Activated naive CD8-positive, alpha-beta T cell treated with anti-CD3 and anti-CD28 coated beads for 36 hours (primary cell): ENCODE data around the gene ZSCAN5A. TPM values are rescaled to one million over a fixed set of nuclear protein-coding genes. Genes with fewer than 3 reads are reported as not detected.

ENCODE experiments used
- DNase-seq: peaks from one replicate; pipeline ENCODE4 v3.0.0; 2021
- H3K27ac Mint-ChIP-seq: one replicate; pipeline ENCODE4 v1.8.0; 2022; ENCODE audit warnings: mild to moderate bottlenecking, moderate library complexity, mixed read lengths
- H3K27me3 Mint-ChIP-seq: one replicate; pipeline ENCODE4 v1.8.0; 2022; ENCODE audit warnings: mild to moderate bottlenecking, mixed read lengths
- H3K36me3 Mint-ChIP-seq: one replicate; pipeline ENCODE4 v1.8.0; 2021; ENCODE audit warnings: mild to moderate bottlenecking, mixed read lengths
- H3K4me1 Mint-ChIP-seq: one replicate; pipeline ENCODE4 v1.8.0; 2021; ENCODE audit warnings: mixed read lengths
- H3K4me3 Mint-ChIP-seq: one replicate; pipeline ENCODE4 v1.8.0; 2022; ENCODE audit warnings: mild to moderate bottlenecking, moderate library complexity, mixed read lengths
- H3K9me3 Mint-ChIP-seq: one replicate; pipeline ENCODE4 v1.8.0; 2022; ENCODE audit warnings: mixed read lengths
- total RNA-seq, 2 experiments: library from RNA; stranded (reverse); gene quantifications; one replicate each; pipeline ENCODE4 v1.2.3, GENCODE V29; 2021

The ZSCAN5A gene
- total RNA-seq, 2 experiments from 2014 or later: 10.6 to 15.8 TPM

GRCh38 chr19:56304243-56304642 lies 10.4 kb downstream of the ZSCAN5A start:
- H3K27ac Mint-ChIP-seq: no peak overlapping the region
- H3K9me3 Mint-ChIP-seq: no peaks in the 10 kb centered on the region
- H3K27me3 Mint-ChIP-seq: no peaks in the 10 kb centered on the region
- H3K36me3 Mint-ChIP-seq: peaks cover 36% of the 10 kb centered on the region
- no peak overlapping the region for H3K4me3 Mint-ChIP-seq
- DNase-seq: no peak
- H3K4me1 Mint-ChIP-seq: peaks cover 12% of the 10 kb centered on the region

- Mint-ChIP-seq H3K9me3 (no peaks in the 10 kb centered on the region), H3K4me1 (peaks cover 12% of the 10 kb centered on the region), H3K4me3 (peak overlapping the region; percentile 22), H3K36me3 (peaks cover 34% of the 10 kb centered on the region), H3K27ac (peak overlapping the region; percentile 54), H3K27me3 (no peaks in the 10 kb centered on the region)
- no peak for DNase-seq
Measured at GRCh38 chr19:56301886-56302620, 12.6 kb downstream of the ZSCAN5A start.

GRCh38 chr19:56301155-56301554 lies 13.5 kb downstream of the ZSCAN5A start:
- no peak overlapping the region for H3K27ac Mint-ChIP-seq
- H3K27me3 Mint-ChIP-seq: no peaks in the 10 kb centered on the region
- peaks cover 34% of the 10 kb centered on the region for H3K36me3 Mint-ChIP-seq
- H3K4me1 Mint-ChIP-seq: peaks cover 12% of the 10 kb centered on the region
- H3K4me3 Mint-ChIP-seq: no peak overlapping the region
- H3K9me3 Mint-ChIP-seq: no peaks in the 10 kb centered on the region
- no peak for DNase-seq

GRCh38 chr19:56299688-56300087 lies 15.0 kb downstream of the ZSCAN5A start:
- Mint-ChIP-seq H3K4me3 (no peak overlapping the region), H3K36me3 (peaks cover 33% of the 10 kb centered on the region), H3K9me3 (no peaks in the 10 kb centered on the region), H3K27me3 (no peaks in the 10 kb centered on the region), H3K4me1 (peaks cover 12% of the 10 kb centered on the region), H3K27ac (no peak overlapping the region)
- no peak for DNase-seq

- no peak overlapping the region for H3K4me3 Mint-ChIP-seq
- DNase-seq: no peak
- H3K36me3 Mint-ChIP-seq: peaks cover 33% of the 10 kb centered on the region
- no peak overlapping the region for H3K27ac Mint-ChIP-seq
- H3K9me3 Mint-ChIP-seq: no peaks in the 10 kb centered on the region
- H3K4me1 Mint-ChIP-seq: peaks cover 7% of the 10 kb centered on the region
- H3K27me3 Mint-ChIP-seq: no peaks in the 10 kb centered on the region
Measured at GRCh38 chr19:56297010-56297409, 17.6 kb downstream of the ZSCAN5A start.

- Mint-ChIP-seq H3K27me3 (no peaks in the 10 kb centered on the region), H3K4me1 (peaks cover 3% of the 10 kb centered on the region), H3K4me3 (no peak overlapping the region), H3K9me3 (no peaks in the 10 kb centered on the region), H3K36me3 (peaks cover 30% of the 10 kb centered on the region), H3K27ac (no peak overlapping the region)
- DNase-seq: no peak
Measured at GRCh38 chr19:56295531-56296455, 18.8 kb downstream of the ZSCAN5A start.

GRCh38 chr19:56294549-56294948 lies 20.1 kb downstream of the ZSCAN5A start:
- H3K4me3 Mint-ChIP-seq: no peak overlapping the region
- H3K36me3 Mint-ChIP-seq: peaks cover 28% of the 10 kb centered on the region
- no peaks in the 10 kb centered on the region for H3K9me3 Mint-ChIP-seq
- H3K4me1 Mint-ChIP-seq: peaks cover 3% of the 10 kb centered on the region
- no peak overlapping the region for H3K27ac Mint-ChIP-seq
- H3K27me3 Mint-ChIP-seq: no peaks in the 10 kb centered on the region
- DNase-seq: no peak

- peak overlapping the region; percentile 32 for H3K27ac Mint-ChIP-seq
- no peaks in the 10 kb centered on the region for H3K9me3 Mint-ChIP-seq
- peaks cover 3% of the 10 kb centered on the region for H3K4me1 Mint-ChIP-seq
- no peak for DNase-seq
- peaks cover 24% of the 10 kb centered on the region for H3K36me3 Mint-ChIP-seq
- no peaks in the 10 kb centered on the region for H3K27me3 Mint-ChIP-seq
- H3K4me3 Mint-ChIP-seq: no peak overlapping the region
Measured at GRCh38 chr19:56291867-56292266, 22.8 kb downstream of the ZSCAN5A start.

GRCh38 chr19:56290104-56290503 lies 24.5 kb downstream of the ZSCAN5A start:
- Mint-ChIP-seq H3K4me3 (no peak overlapping the region), H3K36me3 (peaks cover 23% of the 10 kb centered on the region), H3K27ac (no peak overlapping the region), H3K27me3 (no peaks in the 10 kb centered on the region), H3K4me1 (peaks cover 3% of the 10 kb centered on the region), H3K9me3 (no peaks in the 10 kb centered on the region)
- no peak for DNase-seq

GRCh38 chr19:56284746-56285145 lies 29.9 kb downstream of the ZSCAN5A start:
- H3K4me3 Mint-ChIP-seq: no peak overlapping the region
- DNase-seq: no peak
- no peaks in the 10 kb centered on the region for H3K4me1 Mint-ChIP-seq
- no peaks in the 10 kb centered on the region for H3K27me3 Mint-ChIP-seq
- H3K9me3 Mint-ChIP-seq: no peaks in the 10 kb centered on the region
- no peak overlapping the region for H3K27ac Mint-ChIP-seq
- peaks cover 22% of the 10 kb centered on the region for H3K36me3 Mint-ChIP-seq

- Mint-ChIP-seq H3K36me3 (peaks cover 28% of the 10 kb centered on the region), H3K4me1 (no peaks in the 10 kb centered on the region), H3K27me3 (no peaks in the 10 kb centered on the region), H3K27ac (no peak overlapping the region), H3K9me3 (no peaks in the 10 kb centered on the region), H3K4me3 (no peak overlapping the region)
- DNase-seq: no peak
Measured at GRCh38 chr19:56282809-56283208, 31.8 kb downstream of the ZSCAN5A start.

- H3K27ac Mint-ChIP-seq: no peak overlapping the region
- H3K27me3 Mint-ChIP-seq: no peaks in the 10 kb centered on the region
- H3K9me3 Mint-ChIP-seq: no peaks in the 10 kb centered on the region
- DNase-seq: no peak
- no peak overlapping the region for H3K4me3 Mint-ChIP-seq
- no peaks in the 10 kb centered on the region for H3K4me1 Mint-ChIP-seq
- peaks cover 24% of the 10 kb centered on the region for H3K36me3 Mint-ChIP-seq
Measured at GRCh38 chr19:56273563-56274117, 41.0 kb downstream of the ZSCAN5A start.

- Mint-ChIP-seq H3K36me3 (peaks cover 16% of the 10 kb centered on the region), H3K9me3 (no peaks in the 10 kb centered on the region), H3K4me1 (no peaks in the 10 kb centered on the region), H3K27ac (no peak within 1 kb of the TSS), H3K4me3 (no peak within 1 kb of the TSS), H3K27me3 (no peaks in the 10 kb centered on the region)
- DNase-seq: no peak
Measured at GRCh38 chr19:56272161-56272798, 42.4 kb downstream of the ZSCAN5A start, which contains the start of gene EDDM13. Gene EDDM13, plus strand, starts transcription at chr19:56272748. Its CDS starts 87 bp downstream, at chr19:56272835.

GRCh38 chr19:56271151-56271550 lies 43.5 kb downstream of the ZSCAN5A start:
- Mint-ChIP-seq H3K27me3 (no peaks in the 10 kb centered on the region), H3K4me1 (no peaks in the 10 kb centered on the region), H3K4me3 (no peak overlapping the region), H3K36me3 (peaks cover 12% of the 10 kb centered on the region), H3K27ac (no peak overlapping the region), H3K9me3 (no peaks in the 10 kb centered on the region)
- no peak for DNase-seq

- Mint-ChIP-seq H3K27ac (no peak overlapping the region), H3K4me3 (no peak overlapping the region), H3K9me3 (no peaks in the 10 kb centered on the region), H3K27me3 (no peaks in the 10 kb centered on the region), H3K4me1 (no peaks in the 10 kb centered on the region), H3K36me3 (peaks cover 8% of the 10 kb centered on the region)
- no peak for DNase-seq
Measured at GRCh38 chr19:56270676-56271075, 44.0 kb downstream of the ZSCAN5A start.
